ENCODE measurements around the gene MAP4K3.
"Not testable (repeated sequence)": the region's sequence is repeated elsewhere in the genome, so short reads cannot be mapped to it uniquely, and the experiment has no call there.

GRCh38 chr2:39360342-39360741, 76.7 kb downstream of the MAP4K3 start:
- TF ChIP-seq POLR2A, CTCF (IDR thresholded peaks at IDR 0.05): not testable (repeated sequence)
